GM11168 (cell line): ENCODE results near the gene MED25.

ENCODE experiments used
- in situ Hi-C: fragments of 300-500 bp; cut with MboI; formaldehyde crosslinking; loops from one replicate; pipeline ENCODE4 v1.12.0; 2022; ENCODE audit warnings: low sequenced_read_pairs; ENCODE audit not compliant: unreplicated experiment

Gene MED25

DNA sequence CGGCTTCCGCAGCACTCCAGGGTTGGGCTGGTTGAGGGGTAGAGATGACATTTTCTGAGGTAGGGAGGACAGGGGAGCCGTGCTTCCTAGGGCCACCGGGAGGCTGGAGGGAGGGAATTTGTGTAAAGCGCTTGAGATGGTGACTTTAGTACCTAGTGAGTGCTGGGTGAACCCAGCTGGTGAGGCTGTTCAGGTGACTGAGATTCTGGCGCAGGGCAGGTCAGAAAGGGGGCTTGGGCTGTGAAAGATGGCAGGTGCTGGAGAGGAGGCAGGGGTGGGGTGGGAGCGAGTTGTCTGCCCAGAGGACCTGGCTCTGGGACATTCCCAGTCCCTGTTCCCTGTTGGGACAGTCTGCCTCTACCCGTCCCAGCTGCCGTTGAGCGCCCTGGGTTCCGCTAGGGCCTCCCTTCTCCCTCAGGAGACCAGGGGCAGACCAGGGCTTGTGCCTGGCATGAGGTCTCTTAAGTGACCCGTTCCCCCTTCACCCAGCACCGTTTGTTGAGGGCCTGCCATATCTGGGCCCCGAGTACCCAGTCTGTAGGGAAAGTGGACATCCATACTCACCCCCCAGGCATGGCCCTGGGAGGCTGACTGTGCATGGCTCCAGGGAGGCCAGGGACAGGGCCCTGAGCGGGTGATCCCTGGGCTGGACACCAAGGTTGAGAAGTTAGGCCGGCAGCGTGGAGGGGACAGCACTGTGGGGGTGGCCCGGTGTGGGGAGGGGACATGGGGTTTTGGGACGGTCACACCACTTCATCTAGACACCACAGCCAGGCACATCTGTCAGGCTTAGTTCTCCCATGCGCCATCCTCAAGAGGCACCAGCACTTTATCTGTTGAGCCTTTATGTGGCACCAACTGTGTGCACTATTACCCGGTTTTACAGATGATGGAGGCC lies 37.8 kb downstream of the MED25 start:
- in situ Hi-C loops, result no loop called here

DNA sequence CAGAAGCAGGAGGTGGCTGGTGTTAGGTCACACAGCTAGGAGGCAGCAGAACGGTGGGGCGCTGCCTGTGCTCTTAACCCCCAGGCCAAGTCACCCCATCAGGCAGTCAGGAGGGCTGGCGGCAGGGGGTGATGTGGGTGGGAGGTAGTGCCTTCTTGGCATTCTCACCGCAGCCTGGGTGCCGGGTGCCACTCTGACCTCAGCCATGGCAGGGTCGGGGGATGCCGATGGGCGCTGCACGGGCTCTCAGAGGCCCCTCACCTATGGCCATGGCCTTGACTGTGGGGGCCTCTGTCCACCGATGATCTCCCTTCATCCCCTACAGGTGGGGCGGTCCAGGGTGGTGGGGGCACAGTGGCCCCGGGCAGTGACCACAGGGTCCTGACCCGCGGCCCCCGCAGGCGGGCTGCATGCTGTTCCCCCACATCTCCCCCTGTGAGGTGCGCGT lies 38.5 kb downstream of the MED25 start:
- in situ Hi-C loops, result no loop called here

DNA sequence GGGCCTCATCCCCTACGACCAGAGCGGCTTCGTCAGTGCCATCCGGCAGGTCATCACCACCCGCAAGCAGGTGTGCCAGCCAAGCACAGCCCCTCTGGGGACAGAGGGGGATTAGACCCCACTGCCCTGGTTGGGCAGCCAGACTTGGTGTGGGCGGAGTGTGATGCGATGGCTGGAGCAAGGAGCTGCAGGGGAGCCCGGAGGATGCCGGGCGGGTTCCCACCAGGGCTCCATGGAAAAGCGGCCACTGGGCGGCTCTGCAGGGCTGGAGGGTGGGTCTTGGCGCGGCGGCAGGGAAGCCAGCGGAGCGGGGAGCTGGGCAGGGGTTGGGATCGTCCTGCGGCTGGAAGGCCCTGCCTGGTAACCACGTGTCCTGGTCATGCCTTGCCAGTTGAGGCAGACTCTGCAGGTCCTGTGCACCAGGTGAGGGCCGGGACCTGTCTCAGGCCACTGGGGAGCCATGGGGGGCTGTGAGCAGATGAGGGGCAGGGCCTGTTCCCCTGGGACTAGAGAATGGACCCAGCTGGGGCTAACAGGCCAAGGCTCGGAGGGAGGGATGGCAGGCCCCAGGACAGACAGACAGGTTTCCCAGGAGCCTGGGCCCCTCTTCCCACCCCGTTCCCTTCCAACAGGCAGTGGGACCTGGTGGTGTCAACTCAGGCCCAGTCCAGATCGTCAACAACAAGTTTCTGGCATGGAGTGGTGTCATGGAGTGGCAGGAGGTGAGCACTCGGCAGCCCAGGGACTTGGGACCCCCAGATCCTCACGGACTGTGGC lies 39.2 kb downstream of the MED25 start:
- in situ Hi-C loops, result no loop called here

DNA sequence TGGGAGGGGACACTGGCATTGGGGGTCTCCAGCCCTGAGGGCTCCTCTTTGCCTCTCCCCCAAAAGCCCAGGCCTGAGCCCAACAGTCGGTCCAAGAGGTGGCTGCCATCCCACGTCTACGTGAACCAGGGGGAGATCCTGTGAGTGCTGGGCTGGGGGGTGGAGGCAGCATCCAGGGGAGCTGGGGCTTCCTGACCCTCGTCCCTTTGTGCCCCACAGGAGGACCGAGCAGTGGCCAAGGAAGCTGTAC lies 39.7 kb downstream of the MED25 start:
- in situ Hi-C loops, result no loop called here

DNA sequence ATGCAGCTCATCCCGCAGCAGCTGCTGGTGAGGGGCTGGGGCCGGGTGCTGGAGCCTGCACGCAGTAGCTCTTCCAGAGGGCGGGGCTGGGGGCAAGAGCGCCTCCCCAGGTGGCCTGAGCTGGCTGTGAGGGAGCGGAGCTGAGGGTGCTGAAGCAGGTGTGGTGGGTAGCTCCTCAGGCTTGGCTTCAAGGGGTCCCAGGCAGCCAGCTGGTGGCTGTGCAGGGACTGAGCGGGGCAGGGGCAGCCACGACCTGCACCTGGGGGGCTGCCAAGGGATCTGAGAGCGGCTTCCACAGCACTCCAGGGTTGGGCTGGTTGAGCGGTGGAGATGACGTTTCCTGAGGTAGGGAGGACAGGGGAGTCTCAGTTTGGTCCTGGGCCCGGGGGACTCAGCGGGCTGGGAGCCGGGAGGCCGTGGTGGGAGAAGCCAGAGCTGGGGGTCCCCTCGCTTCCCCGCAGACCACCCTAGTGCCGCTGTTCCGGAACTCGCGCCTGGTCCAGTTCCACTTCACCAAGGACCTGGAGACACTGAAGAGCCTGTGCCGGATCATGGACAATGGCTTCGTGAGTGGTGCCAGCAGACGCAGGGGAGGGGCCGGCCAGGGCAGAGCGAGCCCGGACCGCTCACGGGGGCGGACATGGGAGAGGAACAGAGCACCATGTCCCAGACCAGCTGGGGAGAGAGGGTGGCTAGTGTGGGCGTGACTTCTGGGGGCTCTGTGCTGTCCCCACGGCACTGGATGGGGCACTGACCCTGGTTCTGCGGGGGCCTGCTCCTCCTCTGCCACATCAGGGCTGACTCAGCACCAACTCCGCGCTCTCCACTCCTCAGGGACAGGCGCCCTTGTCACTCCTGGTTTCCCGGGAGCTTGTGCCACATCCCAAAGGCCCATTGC lies 40.2 kb downstream of the MED25 start:
- in situ Hi-C loops, result no loop called here

DNA sequence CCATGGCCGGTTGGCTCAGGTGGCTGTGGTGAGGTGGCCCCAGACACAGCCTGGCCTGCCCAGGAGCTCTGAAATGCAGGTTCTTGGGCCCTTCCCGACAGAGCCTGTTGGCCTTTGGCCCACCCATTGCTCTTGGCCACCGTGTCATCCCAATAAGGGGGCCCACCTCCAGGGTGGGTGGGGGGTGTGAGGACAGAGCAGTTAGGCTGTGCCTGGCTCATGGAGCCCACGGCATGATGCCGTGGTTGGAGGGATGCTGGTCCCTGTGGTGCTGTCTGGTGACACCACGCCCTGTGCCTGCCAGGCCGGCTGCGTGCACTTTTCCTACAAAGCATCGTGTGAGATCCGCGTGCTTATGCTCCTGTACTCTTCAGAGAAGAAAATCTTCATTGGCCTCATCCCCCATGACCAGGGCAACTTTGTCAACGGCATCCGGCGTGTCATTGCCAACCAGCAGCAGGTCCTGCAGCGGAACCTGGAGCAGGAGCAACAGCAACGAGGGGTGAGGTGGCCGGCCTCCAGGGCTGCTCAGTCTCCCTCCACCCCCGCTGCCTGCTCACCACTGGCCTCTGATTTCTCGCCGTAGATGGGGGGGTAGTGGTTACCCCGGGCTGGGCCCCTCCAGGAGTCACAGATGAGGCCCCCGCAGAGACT lies 41.7 kb downstream of the MED25 start:
- in situ Hi-C loops, result no loop called here

DNA sequence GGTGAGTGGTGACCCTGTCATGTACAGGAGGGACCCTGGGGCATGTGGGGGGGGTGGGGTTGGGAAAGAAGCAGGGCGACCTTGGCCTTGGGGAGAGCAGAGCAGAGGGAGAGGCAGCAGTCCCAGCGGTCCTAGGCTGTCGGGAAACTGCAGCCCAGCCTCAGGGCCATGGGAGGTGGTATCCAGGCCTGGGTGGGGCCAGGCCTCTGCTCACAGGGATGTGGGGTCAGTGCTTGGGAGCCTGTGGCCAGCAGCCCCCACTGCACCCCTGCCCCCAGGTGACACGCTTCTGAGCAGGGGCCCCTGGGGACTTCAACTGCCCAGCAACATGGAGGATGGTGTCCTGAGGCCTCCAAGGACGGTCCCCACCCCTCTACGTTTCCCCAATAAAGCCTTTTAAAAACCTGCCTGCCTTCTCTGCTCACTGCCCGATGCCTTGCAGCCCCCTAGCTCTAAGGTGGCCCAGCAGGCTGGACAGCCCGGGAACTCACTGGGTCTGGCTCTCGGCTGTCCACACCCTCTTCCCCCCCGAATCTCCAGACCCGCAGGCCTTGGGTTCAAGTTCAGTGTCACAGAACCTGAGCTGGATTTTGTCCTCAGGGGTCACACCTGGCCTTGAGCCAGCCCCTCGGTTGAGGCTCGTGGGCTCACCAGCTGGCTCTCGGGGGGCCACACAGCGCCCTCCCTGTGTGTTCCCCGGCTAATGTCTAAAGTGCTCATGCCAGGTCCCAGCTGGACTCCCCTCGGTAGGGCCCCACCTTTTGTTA lies 42.4 kb downstream of the MED25 start:
- in situ Hi-C loops, result no loop called here

DNA sequence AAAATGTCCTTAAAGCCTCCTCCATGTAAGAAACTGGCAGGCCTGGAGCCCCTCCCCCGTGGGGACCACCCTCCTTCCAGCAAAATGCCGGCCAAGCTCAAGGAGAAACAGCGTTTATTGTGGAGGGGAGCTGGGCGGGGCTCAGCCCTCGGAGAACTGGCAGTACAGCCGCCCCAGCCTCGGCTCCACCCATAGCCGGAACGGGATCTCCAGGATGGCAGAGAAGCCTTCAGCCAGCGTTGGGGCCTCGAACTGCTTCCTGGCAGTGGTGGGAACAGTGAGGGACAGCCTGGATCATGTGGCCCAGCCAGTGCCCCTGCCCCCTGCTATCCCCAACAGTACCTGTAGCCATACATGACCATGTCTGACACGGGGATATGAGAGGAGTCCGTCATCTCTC lies 43.0 kb downstream of the MED25 start:
- in situ Hi-C loops, result no loop called here

DNA sequence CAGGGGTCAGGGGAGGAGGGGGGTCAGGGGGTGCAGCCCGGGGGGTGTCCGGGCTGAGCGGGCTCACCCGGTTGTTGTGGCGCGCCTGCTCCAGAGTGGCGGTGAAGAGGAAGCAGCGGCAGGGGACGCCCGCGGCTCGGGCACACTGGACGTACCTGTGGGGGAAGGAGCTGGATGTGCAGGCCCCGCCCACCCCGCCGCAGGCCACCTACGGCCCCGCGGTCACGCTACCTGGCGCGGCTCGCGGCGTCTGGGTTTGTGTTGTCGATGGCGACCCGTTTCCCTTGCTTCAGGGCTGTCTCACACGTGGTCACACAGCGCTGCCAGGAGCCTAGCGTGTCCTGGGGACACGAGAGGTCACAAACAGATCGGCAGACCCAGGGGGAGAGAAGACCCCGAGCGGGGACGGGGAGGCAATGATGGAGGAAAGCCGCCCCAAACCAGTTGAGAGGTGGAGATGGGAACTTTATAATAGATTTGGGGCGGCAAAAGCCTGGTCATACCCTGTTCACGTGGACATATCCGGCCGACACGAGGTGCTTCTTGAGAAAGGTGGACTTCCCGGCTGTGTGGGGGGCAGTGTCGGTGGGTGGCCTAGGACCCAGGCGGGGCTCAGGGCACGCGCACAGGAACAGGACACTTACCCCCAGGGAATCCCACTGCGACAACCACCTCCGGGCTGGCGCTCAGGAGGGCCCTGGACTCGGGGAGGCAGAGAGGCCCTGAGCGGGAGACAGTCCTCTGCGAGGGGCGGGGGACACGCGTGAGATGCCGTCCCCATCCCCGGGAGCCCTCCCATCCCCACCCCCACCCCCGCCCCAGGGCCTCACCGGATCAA lies 43.7 kb downstream of the MED25 start:
- in situ Hi-C loops, result no loop called here

DNA sequence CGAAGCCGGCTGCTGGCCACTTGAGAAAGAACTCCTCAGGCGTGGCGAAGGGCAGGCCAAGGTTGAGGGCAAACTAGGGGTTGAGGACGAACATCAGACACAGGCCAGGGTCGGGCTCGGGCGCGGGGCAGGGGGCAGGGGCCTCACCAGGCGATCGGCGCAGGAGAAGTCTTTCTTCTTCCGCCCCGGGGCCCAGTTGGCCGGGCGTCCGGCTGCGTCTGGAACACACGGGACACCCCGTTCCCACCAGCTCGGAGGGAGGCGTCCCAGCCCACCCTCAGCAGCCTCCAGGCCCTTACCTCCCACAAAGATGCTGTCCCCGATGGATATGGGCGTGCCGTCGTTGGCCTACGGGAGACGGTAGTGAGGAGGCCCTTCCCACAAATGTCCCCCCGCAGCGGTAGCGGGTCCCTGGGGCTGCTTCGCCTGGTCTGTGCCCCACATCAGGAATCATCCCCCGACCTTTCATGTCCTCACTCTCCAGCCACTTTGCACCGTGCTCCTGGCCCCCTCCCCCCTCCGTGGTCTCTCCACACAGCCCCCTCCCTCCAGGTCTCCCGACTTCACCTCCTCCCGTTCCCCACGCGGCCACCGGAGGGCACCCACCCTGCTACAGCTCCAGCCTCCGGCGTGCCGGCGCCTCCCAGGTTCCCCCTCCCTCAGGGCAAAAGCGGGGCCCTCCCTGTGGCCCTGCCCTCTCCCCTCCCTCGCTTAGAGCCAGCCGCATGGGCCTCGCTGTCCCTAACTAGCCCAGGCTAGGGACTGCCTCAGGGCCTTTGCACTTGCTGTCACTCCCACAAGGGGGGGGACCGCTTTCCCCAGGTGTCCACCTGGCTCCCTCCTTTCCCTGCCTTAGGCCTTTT lies 44.5 kb downstream of the MED25 start:
- in situ Hi-C loops, result no loop called here

DNA sequence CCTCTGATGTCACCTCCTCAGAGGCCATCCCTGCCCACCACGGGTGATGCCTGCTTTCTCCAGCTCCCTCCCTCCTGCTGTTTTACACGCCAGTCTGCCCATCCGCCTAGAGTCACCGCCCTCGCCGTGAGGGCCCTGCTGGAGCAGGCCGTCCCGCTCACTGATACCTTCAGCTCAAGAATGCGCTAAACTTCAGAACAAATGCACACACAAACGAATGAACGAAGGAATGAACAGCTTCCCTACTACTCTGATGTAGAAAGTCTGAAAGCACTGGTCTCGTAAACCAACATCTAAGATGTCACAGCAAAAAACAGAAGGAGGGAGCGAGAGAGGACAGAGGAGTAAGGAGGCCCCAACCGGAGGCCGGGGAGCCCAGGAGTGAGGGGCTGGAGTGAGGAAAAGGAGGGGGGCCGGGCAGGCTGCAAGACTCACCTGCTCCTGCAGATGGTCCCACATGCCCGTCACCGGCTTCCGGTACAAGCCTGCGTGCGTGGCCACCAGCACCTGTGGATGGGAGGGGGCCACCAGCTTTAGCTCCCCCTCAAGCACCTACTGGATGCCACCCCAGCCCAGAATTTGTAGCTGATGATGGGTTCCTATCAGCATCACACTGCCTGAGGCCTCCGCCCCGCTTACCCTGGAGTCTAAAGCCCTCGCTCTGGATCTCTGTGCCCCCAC lies 45.3 kb downstream of the MED25 start:
- in situ Hi-C loops, result no loop called here

DNA sequence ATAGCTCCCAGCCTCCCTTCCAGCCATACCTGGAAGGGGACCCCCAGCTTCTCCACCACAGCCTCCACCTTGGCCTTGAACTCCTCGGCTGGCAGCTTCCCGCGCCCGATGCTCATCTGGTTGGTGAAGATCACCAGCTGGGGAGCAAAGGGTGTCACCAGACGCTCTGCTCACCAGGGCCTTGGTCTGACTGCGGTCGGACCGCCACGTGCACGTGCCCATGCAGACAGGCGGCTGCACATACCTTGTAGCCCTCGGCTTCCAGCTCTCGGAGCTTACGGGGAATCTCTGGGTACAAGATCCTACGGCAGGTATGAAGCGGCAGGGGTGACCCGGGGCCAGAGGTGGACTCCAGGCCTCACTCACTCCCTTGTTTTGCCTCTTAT lies 45.8 kb downstream of the MED25 start:
- in situ Hi-C loops, result no loop called here

DNA sequence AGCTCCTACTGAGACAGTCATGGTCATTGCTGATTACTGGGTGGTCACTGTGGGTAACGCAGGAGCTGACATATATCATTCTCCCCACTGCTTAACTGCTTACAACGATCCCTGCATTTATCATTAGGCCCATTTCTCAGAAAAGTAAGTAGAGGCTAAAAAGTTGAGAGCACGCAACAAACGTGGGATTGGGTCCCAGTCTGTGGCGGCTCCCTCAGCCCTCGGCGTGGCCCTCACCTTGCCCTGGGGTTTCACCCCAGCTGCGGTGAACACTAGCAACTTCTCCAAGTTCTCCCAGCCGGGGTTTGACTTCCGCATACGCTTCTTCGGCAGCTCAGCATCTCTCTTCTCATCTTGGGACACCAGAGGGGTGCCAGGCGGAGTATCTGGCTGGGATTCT lies 46.8 kb downstream of the MED25 start:
- in situ Hi-C loops, result no loop called here

DNA sequence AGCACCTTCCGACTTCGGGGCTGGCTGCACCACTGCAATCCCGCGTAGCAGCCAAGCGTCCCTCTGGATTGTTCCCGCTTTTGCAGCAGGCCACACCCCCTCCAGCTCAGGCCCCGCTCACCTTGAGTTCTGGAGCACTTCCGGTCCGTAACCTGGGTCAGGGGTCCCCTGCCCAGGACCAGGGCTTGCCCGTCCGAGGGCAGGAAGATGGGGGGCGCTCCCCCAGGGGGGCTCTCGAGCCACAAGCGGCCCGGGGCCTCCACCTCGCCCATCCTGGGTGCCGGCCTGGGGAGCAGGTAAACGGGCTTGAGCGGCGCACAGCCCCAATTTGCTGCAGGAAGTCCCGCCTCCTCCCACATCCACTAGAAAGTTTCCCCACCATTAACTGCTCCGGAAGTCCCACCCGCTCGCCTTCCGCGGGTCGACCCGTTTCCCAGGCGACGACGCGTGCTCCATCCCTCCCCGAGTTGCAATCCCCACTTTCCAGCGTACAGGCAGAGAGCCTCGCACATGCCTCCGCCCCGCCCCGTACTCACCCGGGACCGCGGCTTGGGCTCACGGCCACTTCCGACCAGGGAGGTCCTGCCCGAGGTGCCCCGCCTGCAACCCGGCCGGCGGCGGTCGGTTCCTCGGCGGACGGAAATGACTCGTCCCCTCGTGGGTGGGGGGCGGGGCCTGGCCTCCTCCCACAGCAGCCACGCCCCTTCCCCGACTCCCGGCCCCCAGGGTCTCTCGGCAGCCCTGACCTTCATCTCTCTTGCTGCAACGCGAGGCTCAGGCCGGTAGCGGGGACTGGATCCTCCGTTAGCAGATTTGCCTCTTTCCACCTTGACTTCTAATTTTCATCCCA lies 49.1 kb downstream of the MED25 start, which contains the start of gene PNKP:
Gene PNKP, minus strand, starts transcription at position 644 of the 850 bp plus-strand sequence. Its CDS starts 372 bp downstream, at position 272.
- in situ Hi-C loops, result no loop called here

DNA sequence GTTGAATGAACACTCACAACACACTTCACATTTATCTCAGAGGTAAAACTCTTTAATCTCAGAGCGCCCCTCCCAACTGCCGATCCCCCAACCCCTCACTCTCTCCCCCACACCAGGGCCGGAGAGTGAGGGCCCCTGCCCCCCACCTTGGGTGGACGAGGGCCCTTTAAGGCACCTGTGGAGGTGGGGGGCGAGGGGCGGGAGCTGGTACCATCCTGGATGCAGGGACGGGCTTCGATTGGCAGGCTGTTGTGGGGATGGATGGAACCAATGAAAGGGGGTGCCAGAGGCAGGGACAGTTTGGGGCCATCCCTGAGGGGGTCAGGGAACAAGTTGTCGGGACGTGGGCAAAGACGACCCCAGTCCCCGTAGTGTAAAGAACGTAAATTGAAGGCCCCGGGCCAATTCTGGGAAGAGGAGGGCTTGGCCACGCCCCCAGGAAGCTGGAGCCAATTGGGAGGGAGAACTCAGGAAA lies 51.0 kb downstream of the MED25 start:
- in situ Hi-C loops, result no loop called here
